HepG2 (cell line): ENCODE results near the gene CCL27. TPM values are rescaled to one million over a fixed set of nuclear protein-coding genes. Genes with fewer than 3 reads are reported as not detected.
A peak's percentile ranks its signal among the peaks of the same experiment; 100 is the strongest.

Source experiments
- AGO1 ChIP-seq: fragments of 200-400 bp; formaldehyde crosslinking; IDR thresholded peaks from 2 replicates; pipeline ENCODE4 v1.6.1; 2017; ENCODE audit warnings: mild to moderate bottlenecking, low read depth, low read length, moderate library complexity; ENCODE audit not compliant: poor library complexity, severe bottlenecking
- CCAR2 ChIP-seq: fragments of 200-400 bp; formaldehyde crosslinking; optimal IDR thresholded peaks from 2 replicates; pipeline ENCODE3; 2018; ENCODE audit warnings: low read depth, mild to moderate bottlenecking, low read length, moderate library complexity
- DNMT3B ChIP-seq: conservative IDR thresholded peaks from 2 replicates; pipeline ENCODE4 v1.6.1; 2016; ENCODE audit warnings: missing biosample characterization, control low read depth
- GPN1 ChIP-seq: sonication (generic); formaldehyde crosslinking; IDR thresholded peaks from 2 replicates; pipeline ENCODE4 v1.5.1; 2020; ENCODE audit warnings: missing genetic modification reagents, borderline replicate concordance
- HDAC6 ChIP-seq: fragments of 200-600 bp; sonication (generic); IDR thresholded peaks from 2 replicates; pipeline ENCODE4 v1.7.0; 2017; ENCODE audit warnings: mild to moderate bottlenecking, antibody characterized with exemption, low read length, low read depth
- HNF1A ChIP-seq, 2 experiments: sonication (generic) in 1 of 2; formaldehyde crosslinking in 1 of 2; IDR thresholded peaks; 2 replicates each; pipeline versions ENCODE4 v1.4.0 to v1.6.1; 2016 to 2020; ENCODE audit warnings: borderline replicate concordance in 1 of 2, low read depth in 1 of 2, mild to moderate bottlenecking in 1 of 2, missing genetic modification reagents in 1 of 2
- JDP2 ChIP-seq: sonication (generic); formaldehyde crosslinking; IDR thresholded peaks from 2 replicates; pipeline ENCODE4 v1.8.1; 2022; ENCODE audit warnings: missing genetic modification reagents, borderline replicate concordance
- LRRFIP1 ChIP-seq: sonication (generic); formaldehyde crosslinking; conservative IDR thresholded peaks from 2 replicates; pipeline ENCODE4 v1.4.0; 2020; ENCODE audit warnings: missing genetic modification reagents
- MEIS2 ChIP-seq: sonication (generic); formaldehyde crosslinking; IDR thresholded peaks from 2 replicates; pipeline ENCODE4 v1.9.0; 2021; ENCODE audit warnings: mild to moderate bottlenecking, missing genetic modification reagents
- NR2F1 ChIP-seq, 2 experiments: fragments of 450-650 bp in 1 of 2; formaldehyde crosslinking in 1 of 2; IDR thresholded peaks; 2 replicates each; pipeline versions ENCODE4 v1.5.0 to v1.6.1; 2016 to 2020; ENCODE audit warnings: mild to moderate bottlenecking in 1 of 2, missing compliant biosample characterization in 1 of 2, missing genetic modification reagents in 1 of 2, moderate library complexity in 1 of 2
- RBFOX2 ChIP-seq: fragments of 200-400 bp; formaldehyde crosslinking; IDR thresholded peaks from 2 replicates; pipeline ENCODE4 v1.6.1; 2017; ENCODE audit warnings: low read depth, mild to moderate bottlenecking, low read length
- SMAD3 ChIP-seq: sonication (generic); formaldehyde crosslinking; IDR thresholded peaks from 2 replicates; pipeline ENCODE4 v1.4.0; 2020; ENCODE audit warnings: missing genetic modification reagents
- SP5 ChIP-seq: IDR thresholded peaks from 2 replicates; pipeline ENCODE4 v1.6.1; 2016; ENCODE audit warnings: low read depth, borderline replicate concordance
- U2AF1 ChIP-seq: fragments of 200-400 bp; formaldehyde crosslinking; optimal IDR thresholded peaks from 2 replicates; pipeline ENCODE3; 2017; ENCODE audit warnings: mild to moderate bottlenecking, low read depth, low read length
- ZNF274 ChIP-seq: sonication (generic); formaldehyde crosslinking; IDR thresholded peaks from 2 replicates; pipeline ENCODE4 v1.5.1; 2020; ENCODE audit warnings: mild to moderate bottlenecking, missing genetic modification reagents
- ZNF280D ChIP-seq: sonication (generic); formaldehyde crosslinking; IDR thresholded peaks from 2 replicates; pipeline ENCODE4 v1.5.1; 2020; ENCODE audit warnings: mild to moderate bottlenecking, missing genetic modification reagents
- ZNF747 ChIP-seq: sonication (generic); formaldehyde crosslinking; IDR thresholded peaks from 2 replicates; pipeline ENCODE4 v1.8.1; 2023; ENCODE audit warnings: missing genetic modification reagents, mild to moderate bottlenecking, borderline replicate concordance
- polyA plus RNA-seq, 8 experiments: library from polyadenylated mRNA; depleted of rRNA in 3 of 8; stranded (reverse) in 7 of 8; unstranded in 1 of 8; fragments of >200 nt; fragmentation: Illumina TruSeq in 4 of 8; extraction: Trizol in 4 of 8; gene quantifications; 2 replicates each; pipeline versions ENCODE4 v1.2.1 to v1.2.3, GENCODE V29; 2011 to 2016; ENCODE audit warnings: low read depth in 4 of 8, missing spikeins in 1 of 8, mixed read lengths in 1 of 8; ENCODE audit not compliant: insufficient read depth in 1 of 8
- total RNA-seq, 5 experiments: library from RNA; depleted of rRNA; stranded (reverse); fragments of >200 nt; fragmentation: Illumina TruSeq; extraction: Trizol; gene quantifications; 2 replicates each; pipeline ENCODE4 v1.2.3, GENCODE V29; 2016; ENCODE audit warnings: low read depth in 1 of 5

The CCL27 gene
- total and polyA plus RNA-seq, 2 of the 13 experiments (the other 11 are each of a cell fraction or from before 2014, with no cell fraction given) = not detected

- TF ChIP-seq AGO1 (no peak), LRRFIP1 (CRISPR knock-in tag) (no peak), ZNF747 (CRISPR knock-in tag) (0 out of 2 replicates have a peak, but pooled peaks have one; percentile 9), SP5 (peak; percentile 59; the same call in 1 of the 2 replicates), GPN1 (CRISPR knock-in tag) (no peak), RBFOX2 (peak; percentile 93), SMAD3 (peak; percentile 55; the same call in 1 of the 2 replicates), HDAC6 (no peak), CCAR2 (no peak), HNF1A (IDR thresholded peaks at IDR 0.05; ENCODE audit: low read depth) (no peak), HNF1A (CRISPR knock-in tag; IDR thresholded peaks at IDR 0.05; ENCODE audit: borderline replicate concordance) (peak; percentile 1; the same call in 1 of the 2 replicates), U2AF1 (no peak), MEIS2 (CRISPR knock-in tag) (peak; percentile 41; the same call in 1 of the 2 replicates), NR2F1 (CRISPR knock-in tag; IDR thresholded peaks at IDR 0.05) (no peak; a peak in 1 of 4 replicates), DNMT3B (CRISPR knock-in tag) (no peak; the same call in 1 of the 2 replicates), JDP2 (CRISPR knock-in tag) (no peak; the same call in 1 of the 2 replicates), ZNF280D (CRISPR knock-in tag) (peak; percentile 77), ZNF274 (CRISPR knock-in tag) (no peak)
These were observed 16.0 kb downstream of the CCL27 start, which contains the start of gene GALT (continued) for GRCh38 chr9:34646211-34647083.
